Adrenal gland (tissue), 5 donors: ENCODE results near the gene BMP8B.

Source experiments
- POLR2A ChIP-seq, 2 donors: fragments of 450-650 bp; IDR thresholded peaks; one replicate each; pipeline ENCODE4 v1.6.1; 2017; ENCODE audit warnings: antibody characterized with exemption in 2 of 2, mild to moderate bottlenecking in 2 of 2, moderate library complexity in 1 of 2
- TF ChIP-seq, protein P1 (sequence below), 6 experiments: fragments of 450-650 bp in 4 of 6; fragments of 200-600 bp in 2 of 6; sonication (generic) in 1 of 6; IDR thresholded peaks; 1 replicate in 5 of 6; 2 replicates in 1 of 6; pipeline versions ENCODE4 v1.5.1 to v1.8.0; 2016 to 2021; ENCODE audit warnings: antibody characterized with exemption in 6 of 6, mild to moderate bottlenecking in 2 of 6, moderate library complexity in 1 of 6
- donor health status: DM: no; HTN: no; CAD: no.

DNA sequence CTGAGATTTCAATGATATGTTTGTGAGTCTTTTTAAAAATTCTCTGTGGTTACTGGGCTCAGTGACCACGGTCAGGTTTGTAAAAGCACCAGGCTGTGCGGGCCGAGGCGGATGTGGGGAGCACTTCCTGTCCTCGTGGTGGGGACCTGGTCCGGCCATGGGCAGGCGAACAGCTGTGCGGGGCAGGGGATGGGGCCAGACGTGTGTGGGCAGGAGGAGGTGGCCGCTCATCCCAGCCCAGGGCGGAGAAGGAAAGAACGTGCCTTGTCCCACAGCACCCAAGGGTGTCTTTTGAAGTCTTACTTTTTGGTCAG, 12.3 kb downstream of the BMP8B start:
- TF ChIP-seq, protein P1, sequence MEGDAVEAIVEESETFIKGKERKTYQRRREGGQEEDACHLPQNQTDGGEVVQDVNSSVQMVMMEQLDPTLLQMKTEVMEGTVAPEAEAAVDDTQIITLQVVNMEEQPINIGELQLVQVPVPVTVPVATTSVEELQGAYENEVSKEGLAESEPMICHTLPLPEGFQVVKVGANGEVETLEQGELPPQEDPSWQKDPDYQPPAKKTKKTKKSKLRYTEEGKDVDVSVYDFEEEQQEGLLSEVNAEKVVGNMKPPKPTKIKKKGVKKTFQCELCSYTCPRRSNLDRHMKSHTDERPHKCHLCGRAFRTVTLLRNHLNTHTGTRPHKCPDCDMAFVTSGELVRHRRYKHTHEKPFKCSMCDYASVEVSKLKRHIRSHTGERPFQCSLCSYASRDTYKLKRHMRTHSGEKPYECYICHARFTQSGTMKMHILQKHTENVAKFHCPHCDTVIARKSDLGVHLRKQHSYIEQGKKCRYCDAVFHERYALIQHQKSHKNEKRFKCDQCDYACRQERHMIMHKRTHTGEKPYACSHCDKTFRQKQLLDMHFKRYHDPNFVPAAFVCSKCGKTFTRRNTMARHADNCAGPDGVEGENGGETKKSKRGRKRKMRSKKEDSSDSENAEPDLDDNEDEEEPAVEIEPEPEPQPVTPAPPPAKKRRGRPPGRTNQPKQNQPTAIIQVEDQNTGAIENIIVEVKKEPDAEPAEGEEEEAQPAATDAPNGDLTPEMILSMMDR (IDR thresholded peaks at IDR 0.05), result no peak
- no peak for TF ChIP-seq POLR2A (IDR thresholded peaks at IDR 0.05)
